ENCODE measurements around the gene ATF7.
A peak's percentile ranks its signal among the peaks of the same experiment; 100 is the strongest.
"Not testable (repeated sequence)": the region's sequence is repeated elsewhere in the genome, so short reads cannot be mapped to it uniquely, and the experiment has no call there.

Gene ATF7

GRCh38 chr12:53567961-53568808, 58.0 kb downstream of the ATF7 start:
- no peak for DNase-seq (ENCODE audit: low read depth in 2 of 2)

- not testable (repeated sequence) for DNase-seq (ENCODE audit: low read depth in 2 of 2)
Measured at GRCh38 chr12:53565376-53565775, 60.8 kb downstream of the ATF7 start.

- DNase-seq (ENCODE audit: low read depth in 2 of 2), result no peak
Measured at GRCh38 chr12:53564941-53565340, 61.2 kb downstream of the ATF7 start.

- DNase-seq (ENCODE audit: low read depth in 2 of 2), result no peak
Measured at GRCh38 chr12:53564278-53564677, 61.9 kb downstream of the ATF7 start.

GRCh38 chr12:53563452-53564028, 62.6 kb downstream of the ATF7 start:
- no peak for DNase-seq (ENCODE audit: low read depth in 2 of 2)

- DNase-seq (ENCODE audit: low read depth in 2 of 2), result no peak
Measured at GRCh38 chr12:53561590-53561953, 64.6 kb downstream of the ATF7 start.

- DNase-seq (ENCODE audit: low read depth in 2 of 2), result no peak
Measured at GRCh38 chr12:53560912-53561589, 65.1 kb downstream of the ATF7 start.

GRCh38 chr12:53560351-53560750, 65.8 kb downstream of the ATF7 start:
- DNase-seq (ENCODE audit: low read depth in 2 of 2), result no peak

GRCh38 chr12:53558631-53559030, 67.6 kb downstream of the ATF7 start:
- DNase-seq (ENCODE audit: low read depth in 2 of 2), result no peak

- DNase-seq (ENCODE audit: low read depth in 2 of 2), result no peak
Measured at GRCh38 chr12:53552361-53553327, 73.5 kb downstream of the ATF7 start.

GRCh38 chr12:53551889-53552291, 74.3 kb downstream of the ATF7 start:
- DNase-seq (ENCODE audit: low read depth in 2 of 2), result no peak

- no peak for DNase-seq (ENCODE audit: low read depth in 2 of 2)
Measured at GRCh38 chr12:53550595-53550994, 75.6 kb downstream of the ATF7 start.

- not testable (repeated sequence) for DNase-seq (ENCODE audit: low read depth in 2 of 2)
Measured at GRCh38 chr12:53550131-53550530, 76.1 kb downstream of the ATF7 start.

- DNase-seq (ENCODE audit: low read depth in 2 of 2), result not testable (repeated sequence)
Measured at GRCh38 chr12:53548354-53548753, 77.8 kb downstream of the ATF7 start.

- peak in 1 of 2 donors; percentile 3 for DNase-seq (ENCODE audit: low read depth in 2 of 2)
Measured at GRCh38 chr12:53543539-53543938, 82.6 kb downstream of the ATF7 start.

- DNase-seq (ENCODE audit: low read depth in 2 of 2), result no peak
Measured at GRCh38 chr12:53539526-53539925, 86.7 kb downstream of the ATF7 start.

- no peak for DNase-seq (ENCODE audit: low read depth in 2 of 2)
Measured at GRCh38 chr12:53538209-53538689, 87.9 kb downstream of the ATF7 start.

- no peak for DNase-seq (ENCODE audit: low read depth in 2 of 2)
Measured at GRCh38 chr12:53536962-53537361, 89.2 kb downstream of the ATF7 start.

- no peak for DNase-seq (ENCODE audit: low read depth in 2 of 2)
Measured at GRCh38 chr12:53533471-53533870, 92.7 kb downstream of the ATF7 start.

- DNase-seq (ENCODE audit: low read depth in 2 of 2), result no peak
Measured at GRCh38 chr12:53532524-53533445, 93.4 kb downstream of the ATF7 start.

Data from stimulated activated CD8-positive, alpha-beta memory T cell treated with anti-CD3 and anti-CD28 coated beads, Interleukin-2, amount 100 ng/mL, for 1 hour (primary cell).